GM10266 (cell line): ENCODE data around the gene TMPRSS15.

Experiments
- DNase-seq: peaks from one replicate; pipeline ENCODE4 v3.0.0; 2012; ENCODE audit errors: extremely low spot score
- CTCF ChIP-seq: IDR thresholded peaks from 2 replicates; pipeline ENCODE4 v1.5.1; 2012; ENCODE audit warnings: mild to moderate bottlenecking, low read depth; ENCODE audit not compliant: control insufficient read depth, insufficient read depth; ENCODE audit errors: missing control alignments

TMPRSS15 gene

GRCh38 chr21:18267496-18267895, 136.1 kb downstream of the TMPRSS15 start:
- TF ChIP-seq CTCF = no peak
- DNase-seq = no peak

GRCh38 chr21:18265944-18266343, 137.6 kb downstream of the TMPRSS15 start:
- DNase-seq = no peak
- no peak for TF ChIP-seq CTCF

GRCh38 chr21:18253799-18254198, 149.8 kb downstream of the TMPRSS15 start:
- TF ChIP-seq CTCF = no peak
- DNase-seq = no peak

GRCh38 chr21:18253221-18253620, 150.4 kb downstream of the TMPRSS15 start:
- DNase-seq = no peak
- no peak for TF ChIP-seq CTCF

GRCh38 chr21:18252680-18253079, 150.9 kb downstream of the TMPRSS15 start:
- DNase-seq = no peak
- no peak for TF ChIP-seq CTCF

- TF ChIP-seq CTCF = no peak
- no peak for DNase-seq
Observed at GRCh38 chr21:18252256-18252655, 151.3 kb downstream of the TMPRSS15 start.

- no peak for TF ChIP-seq CTCF
- no peak for DNase-seq
Observed at GRCh38 chr21:18251065-18251464, 152.5 kb downstream of the TMPRSS15 start.

- DNase-seq = no peak
- no peak for TF ChIP-seq CTCF
Observed at GRCh38 chr21:18249672-18250071, 153.9 kb downstream of the TMPRSS15 start.
